Spinal cord (tissue), 10 donors: ENCODE results near the gene CD34. TPM values are rescaled to one million over a fixed set of nuclear protein-coding genes. Genes with fewer than 3 reads are reported as not detected.
A peak's percentile ranks its signal among the peaks of the same experiment; 100 is the strongest.

Experiments used
- DNase-seq, 6 donors: peaks; one replicate each; pipeline versions ENCODE4 v3.0.0 to v3.0.0-alpha.2; 2013 to 2015; ENCODE audit warnings: low spot score in 6 of 6, low read depth in 4 of 6
- H3K27ac ChIP-seq: one replicate; pipeline ENCODE4 v1.5.1; 2013; ENCODE audit warnings: low read depth, low read length, control low read depth
- H3K27me3 ChIP-seq: one replicate; pipeline ENCODE4 v1.6.1; 2013; ENCODE audit warnings: low read length; ENCODE audit not compliant: control insufficient read depth, insufficient read depth
- H3K36me3 ChIP-seq: one replicate; pipeline ENCODE4 v1.6.1; 2013; ENCODE audit warnings: low read length; ENCODE audit not compliant: control insufficient read depth, insufficient read depth
- H3K4me1 ChIP-seq: one replicate; pipeline ENCODE4 v1.6.1; 2013; ENCODE audit warnings: low read length; ENCODE audit not compliant: control insufficient read depth, insufficient read depth
- H3K4me3 ChIP-seq: one replicate; pipeline ENCODE4 v1.5.1; 2013; ENCODE audit warnings: low read depth, low read length, control low read depth
- H3K9me3 ChIP-seq: one replicate; pipeline ENCODE4 v1.6.1; 2013; ENCODE audit warnings: low read length; ENCODE audit not compliant: control insufficient read depth, insufficient read depth
- WGBS: methylation state at CpG from one replicate; pipeline ENCODE4 v1.1.5; 2013; ENCODE audit warnings: missing lambda C conversion rate; ENCODE audit not compliant: insufficient coverage; 5-methylcytosine and 5-hydroxymethylcytosine counted together
- polyA plus RNA-seq, 2 donors: library from polyadenylated mRNA; unstranded; fragments of 120-200 nt; gene quantifications; one replicate each; pipeline ENCODE4 v1.2.1, GENCODE V29; 2013; ENCODE audit not compliant: insufficient read length in 2 of 2
- total RNA-seq, 2 donors: library from RNA; depleted of rRNA in 1 of 2; stranded (reverse); fragments of 120-200 nt in 1 of 2; fragments of >200 nt in 1 of 2; gene quantifications; one replicate each; pipeline versions ENCODE4 v1.2.3 to v1.2.4, GENCODE V29; 2013 to 2014
- donor health status: healthy.

Gene CD34
- total and polyA plus RNA-seq, 4 donors = 10.5 to 33.1 (median 20.7) TPM

DNA sequence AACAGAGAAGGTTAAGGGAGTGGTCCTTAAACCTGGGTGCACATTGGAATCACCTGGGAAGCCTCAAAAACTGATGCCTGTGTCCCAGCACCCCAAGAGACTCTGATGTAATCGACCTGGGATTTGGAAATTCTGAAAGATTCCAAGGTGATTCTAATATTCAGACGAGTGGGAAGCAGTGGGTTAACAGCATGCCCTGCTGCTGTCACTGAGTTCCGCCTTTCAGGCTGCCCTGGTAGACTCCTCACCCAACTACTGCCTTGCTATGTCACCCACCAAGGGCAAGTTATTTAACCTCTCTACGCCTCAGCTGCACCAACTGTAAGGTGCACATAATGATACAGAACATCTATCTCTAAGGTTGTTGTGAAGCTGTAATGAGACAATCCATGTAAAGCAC, 59.2 kb downstream of the CD34 start:
- WGBS = 92% methylated on average over 3 of the region's 4 CpGs
- Histone ChIP-seq H3K36me3 (peaks cover 11% of the 10 kb centered on the region), H3K4me1 (peaks cover 2% of the 10 kb centered on the region), H3K27ac (no peak overlapping the region), H3K27me3 (no peaks in the 10 kb centered on the region), H3K4me3 (no peak overlapping the region), H3K9me3 (no peaks in the 10 kb centered on the region)
- no peak for DNase-seq

DNA sequence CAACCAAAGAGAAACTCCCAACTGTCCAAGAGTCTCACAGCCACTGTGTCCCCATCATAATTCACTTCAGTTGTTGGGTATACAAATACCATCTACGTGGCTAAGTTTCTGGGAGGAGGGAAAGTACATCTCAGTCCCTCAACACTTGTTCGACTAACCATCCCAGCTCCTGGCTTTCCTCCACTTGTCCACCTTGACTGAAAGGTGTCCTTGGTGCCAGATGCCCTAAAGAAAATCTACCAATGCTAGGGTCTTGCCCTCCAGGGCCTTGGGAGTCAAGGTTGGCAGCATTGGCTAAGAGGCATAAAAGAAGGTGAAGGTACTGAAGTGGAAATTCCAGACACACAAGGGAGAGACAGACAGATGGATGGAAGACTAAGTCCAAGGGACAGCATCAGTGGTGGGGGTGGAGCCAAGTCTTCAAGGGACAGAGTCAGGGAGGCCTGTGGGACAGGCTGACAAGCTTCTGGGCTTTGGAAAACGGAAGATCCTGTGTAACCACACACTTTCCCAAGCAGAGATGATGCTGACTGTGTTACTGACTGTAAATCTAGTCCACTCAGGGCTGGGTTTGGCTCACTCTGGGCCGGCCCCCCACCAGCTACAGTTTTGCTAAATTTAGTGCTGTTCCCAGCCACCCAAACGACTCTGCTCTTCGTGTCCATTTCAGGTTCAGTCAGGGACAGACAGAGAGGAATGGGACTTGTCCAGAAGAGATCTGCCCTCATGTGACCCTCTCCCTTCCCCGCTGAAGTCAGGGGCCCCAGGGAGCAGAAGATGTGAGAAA, 60.1 kb downstream of the CD34 start:
- Histone ChIP-seq H3K27me3 (no peaks in the 10 kb centered on the region), H3K36me3 (peaks cover 11% of the 10 kb centered on the region), H3K9me3 (no peaks in the 10 kb centered on the region), H3K4me3 (no peak overlapping the region), H3K27ac (no peak overlapping the region), H3K4me1 (peaks cover 2% of the 10 kb centered on the region)
- 88% methylated on average over 4 of the region's 7 CpGs for WGBS
- DNase-seq = no peak

DNA sequence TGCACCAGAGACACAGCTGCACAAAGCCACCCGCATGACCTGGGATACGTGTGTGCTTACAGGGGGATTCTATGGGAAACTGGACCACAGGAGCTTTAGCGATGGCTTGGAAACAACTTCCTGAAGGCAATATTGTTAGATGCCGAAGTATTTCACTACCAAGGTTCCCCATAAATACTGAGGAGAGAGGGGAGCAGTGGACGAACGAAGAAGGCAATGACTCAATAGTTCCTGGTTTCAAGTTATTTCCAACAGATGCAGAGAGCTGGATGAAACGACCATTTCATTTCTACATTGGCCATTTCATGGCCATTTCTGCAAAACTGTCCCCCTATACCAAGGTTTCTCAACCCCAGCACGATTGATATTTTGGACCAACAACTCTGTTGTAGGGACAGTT, 61.3 kb downstream of the CD34 start:
- WGBS = 100% methylated on average over 3 of the region's 8 CpGs
- Histone ChIP-seq H3K36me3 (peaks cover 11% of the 10 kb centered on the region), H3K27me3 (no peaks in the 10 kb centered on the region), H3K9me3 (no peaks in the 10 kb centered on the region), H3K4me3 (no peak overlapping the region), H3K27ac (no peak overlapping the region), H3K4me1 (peaks cover 9% of the 10 kb centered on the region)
- no peak for DNase-seq

DNA sequence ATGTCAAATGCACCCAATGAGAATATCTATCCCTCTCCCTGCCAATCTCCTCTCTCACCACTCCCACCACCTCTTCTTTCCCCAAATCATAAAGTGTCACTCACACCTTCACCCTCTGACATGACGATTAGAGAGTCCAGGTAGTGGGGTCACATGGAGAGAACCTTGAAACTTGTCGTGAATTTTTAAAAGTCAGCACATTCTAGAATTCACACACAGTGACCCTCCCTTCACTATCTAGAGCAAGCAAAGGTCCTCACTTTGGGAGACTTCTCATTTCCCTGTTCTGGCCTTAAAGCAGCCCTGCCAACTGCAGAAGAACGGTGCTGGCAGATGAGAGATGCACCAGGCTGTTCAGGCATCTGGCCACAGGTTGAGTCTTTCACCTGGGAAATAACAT, 61.9 kb downstream of the CD34 start:
- no peak for DNase-seq
- WGBS = 81% methylated on average over 2 of the region's 3 CpGs
- Histone ChIP-seq H3K27me3 (no peaks in the 10 kb centered on the region), H3K4me3 (no peak overlapping the region), H3K36me3 (peaks cover 9% of the 10 kb centered on the region), H3K27ac (no peak overlapping the region), H3K4me1 (peaks cover 9% of the 10 kb centered on the region), H3K9me3 (no peaks in the 10 kb centered on the region)

DNA sequence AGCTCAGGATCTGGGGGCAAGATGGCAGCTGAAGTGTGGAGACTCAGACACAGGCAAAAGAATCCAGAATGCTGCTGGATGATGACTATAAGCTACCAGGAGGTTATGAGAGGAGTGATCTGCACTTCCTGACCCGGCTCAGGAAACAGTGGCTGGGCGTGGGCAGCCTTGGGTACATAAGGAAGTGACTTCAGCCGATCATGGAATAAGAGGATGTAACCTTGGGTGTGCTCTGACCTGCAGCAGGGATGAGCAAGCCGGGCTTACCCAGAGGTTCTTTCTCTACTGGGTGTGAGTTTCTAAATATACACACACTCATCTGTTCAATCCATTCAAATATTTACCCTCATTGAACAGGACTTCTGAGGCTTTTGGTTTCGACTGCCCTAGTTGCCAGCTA, 62.7 kb downstream of the CD34 start:
- Histone ChIP-seq H3K4me3 (no peak overlapping the region), H3K27me3 (no peaks in the 10 kb centered on the region), H3K9me3 (no peaks in the 10 kb centered on the region), H3K4me1 (peaks cover 9% of the 10 kb centered on the region), H3K27ac (no peak overlapping the region), H3K36me3 (peaks cover 7% of the 10 kb centered on the region)
- WGBS = 100% methylated on average over 4 of the region's 5 CpGs
- no peak for DNase-seq

DNA sequence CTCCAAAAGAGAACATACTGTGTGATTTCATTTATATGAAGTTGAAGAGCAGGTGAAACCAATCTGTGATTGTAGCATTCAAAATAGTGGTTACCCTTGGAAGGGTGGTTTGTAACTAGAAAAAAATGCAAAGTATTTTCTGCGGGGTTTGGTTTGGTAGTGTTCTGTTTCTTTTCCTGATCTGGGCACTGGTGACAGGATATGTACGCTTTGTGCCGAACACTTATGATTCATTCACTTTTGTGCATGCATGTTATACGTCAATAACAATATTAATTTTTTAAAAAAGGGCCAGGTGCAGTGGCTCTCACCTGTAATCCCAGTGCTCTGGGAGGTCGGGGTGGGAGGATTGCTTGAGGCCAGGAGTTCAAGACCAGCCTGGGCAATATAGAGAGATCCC, 63.8 kb downstream of the CD34 start:
- Histone ChIP-seq H3K27me3 (no peaks in the 10 kb centered on the region), H3K4me3 (no peak overlapping the region), H3K36me3 (peaks cover 4% of the 10 kb centered on the region), H3K4me1 (peaks cover 7% of the 10 kb centered on the region), H3K9me3 (no peaks in the 10 kb centered on the region), H3K27ac (no peak overlapping the region)
- WGBS = 100% methylated on average over 1 of the region's 5 CpGs
- no peak for DNase-seq

DNA sequence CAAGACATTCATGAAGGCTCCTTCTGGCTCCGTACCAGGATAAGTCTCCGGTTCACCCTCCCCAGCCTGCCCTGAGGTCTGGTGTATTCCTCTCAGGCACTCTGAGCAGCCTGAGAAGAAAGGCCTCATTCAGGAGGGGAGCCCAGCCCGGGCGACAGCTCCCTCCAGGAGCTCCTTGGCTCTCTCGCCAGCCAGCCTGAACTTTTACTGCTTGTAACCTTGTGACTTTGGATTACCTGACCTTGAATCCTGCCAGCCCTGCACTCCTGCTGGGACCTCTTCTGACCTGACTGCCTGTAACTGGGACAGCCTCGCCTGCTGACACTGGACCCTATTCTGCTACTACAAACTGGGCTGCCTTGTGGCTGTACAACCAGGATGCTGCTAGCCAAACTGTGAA, 65.8 kb downstream of the CD34 start:
- no peaks in the 10 kb centered on the region for H3K27me3 ChIP-seq
- peak in 1 of 6 donors; percentile 41 for DNase-seq
- WGBS = 41% methylated on average over 6 of the region's 6 CpGs
- H3K36me3 ChIP-seq = no peaks in the 10 kb centered on the region
- no peak overlapping the region for H3K27ac ChIP-seq
- peaks cover 7% of the 10 kb centered on the region for H3K4me1 ChIP-seq
- H3K4me3 ChIP-seq = no peak overlapping the region
- H3K9me3 ChIP-seq = no peaks in the 10 kb centered on the region

DNA sequence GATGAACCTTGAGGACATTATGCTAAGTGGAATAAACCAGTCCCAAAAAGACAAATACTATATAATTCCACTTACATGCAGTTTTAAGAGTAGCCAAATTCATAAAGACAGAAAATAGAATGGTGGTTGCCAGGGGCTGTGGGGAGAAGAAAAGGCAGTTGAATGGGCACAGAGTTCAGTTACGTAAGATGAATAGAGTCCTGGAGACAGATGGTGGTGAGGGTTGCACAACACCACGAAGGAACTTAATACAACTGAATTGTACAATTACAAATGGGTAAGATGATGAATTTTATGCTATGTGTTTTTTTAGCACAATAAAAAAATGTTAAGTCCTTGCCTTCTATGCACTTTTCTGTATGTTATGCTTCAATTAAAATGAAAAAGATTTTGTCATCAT, 66.6 kb downstream of the CD34 start:
- H3K27ac ChIP-seq = no peak overlapping the region

DNA sequence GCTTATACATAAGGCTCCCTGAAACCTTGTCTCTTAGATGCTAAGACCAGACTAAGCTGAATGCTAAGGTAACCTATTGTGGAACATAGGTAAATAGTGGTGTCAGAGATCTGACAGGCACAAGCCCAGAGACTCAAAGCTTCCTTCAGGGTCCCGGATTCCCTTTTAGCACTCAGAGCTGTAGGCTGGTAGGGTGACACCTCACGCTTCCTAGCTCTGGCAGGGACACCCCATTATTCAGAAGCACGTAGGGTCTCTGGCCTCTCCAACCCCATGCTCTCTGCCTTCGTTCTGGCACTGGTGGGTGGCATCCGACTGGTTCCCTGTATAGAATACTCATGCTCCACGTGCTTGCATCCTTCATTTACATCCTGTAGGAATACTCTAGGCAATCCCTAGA, 68.4 kb downstream of the CD34 start:
- Histone ChIP-seq H3K9me3 (no peaks in the 10 kb centered on the region), H3K4me1 (peaks cover 15% of the 10 kb centered on the region), H3K27ac (no peak overlapping the region), H3K4me3 (no peak overlapping the region), H3K36me3 (no peaks in the 10 kb centered on the region), H3K27me3 (no peaks in the 10 kb centered on the region)
- DNase-seq = no peak
- WGBS = 92% methylated on average over 2 of the region's 6 CpGs

More for the DNA sequence above, 66.6 kb downstream of the CD34 start:
- DNase-seq = no peak
- Histone ChIP-seq H3K36me3 (no peaks in the 10 kb centered on the region), H3K4me3 (no peak overlapping the region), H3K4me1 (peaks cover 7% of the 10 kb centered on the region), H3K9me3 (no peaks in the 10 kb centered on the region), H3K27me3 (no peaks in the 10 kb centered on the region)
- WGBS = 67% methylated on average over 1 of the region's 2 CpGs

DNA sequence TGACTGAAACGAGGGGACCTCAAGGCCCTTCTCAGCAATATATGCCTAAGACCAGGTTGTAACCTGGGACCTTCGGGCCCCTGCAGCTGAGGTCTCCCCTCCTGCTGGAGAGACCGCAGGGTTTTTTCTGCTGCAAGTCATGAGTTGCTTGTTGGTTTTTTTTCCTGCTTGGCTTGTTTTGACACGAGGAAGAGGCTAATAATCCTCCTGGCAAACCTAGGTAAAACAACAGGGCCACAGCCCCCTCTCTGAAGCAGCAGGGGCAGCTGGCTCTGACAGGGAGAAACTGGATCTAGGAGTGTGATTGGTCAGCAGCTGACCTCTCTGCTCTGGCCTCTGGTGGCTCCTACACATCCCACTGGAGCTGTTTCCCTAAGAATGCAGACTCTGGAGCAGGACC, 69.0 kb downstream of the CD34 start:
- no peak overlapping the region for H3K27ac ChIP-seq
- no peaks in the 10 kb centered on the region for H3K27me3 ChIP-seq
- no peak for DNase-seq
- H3K4me1 ChIP-seq = peaks cover 15% of the 10 kb centered on the region
- WGBS = 71% methylated on average over 1 of the region's 4 CpGs
- no peaks in the 10 kb centered on the region for H3K36me3 ChIP-seq
- H3K9me3 ChIP-seq = no peaks in the 10 kb centered on the region
- no peak overlapping the region for H3K4me3 ChIP-seq
